GM18873 (cell line): ENCODE data around the gene GAL3ST2.
"Not testable (repeated sequence)": the region's sequence is repeated elsewhere in the genome, so short reads cannot be mapped to it uniquely, and the experiment has no call there.

Source experiments
- ATAC-seq: cut with Tn5 transposase; IDR thresholded peaks from one replicate; pipeline ENCODE4 v1.9.1; 2021; ENCODE audit warnings: mild to moderate bottlenecking, moderate library complexity, moderate number of reproducible peaks; ENCODE audit not compliant: unreplicated experiment, low FRiP score

The GAL3ST2 gene

GRCh38 chr2:241788572-241788971, 11.9 kb downstream of the GAL3ST2 start:
- no peak for ATAC-seq

GRCh38 chr2:241791385-241791784, 14.8 kb downstream of the GAL3ST2 start:
- not testable (repeated sequence) for ATAC-seq

GRCh38 chr2:241793385-241793784, 16.8 kb downstream of the GAL3ST2 start:
- no peak for ATAC-seq

- ATAC-seq, result no peak
These were observed 17.7 kb downstream of the GAL3ST2 start for GRCh38 chr2:241794250-241794823.

GRCh38 chr2:241795021-241795999, 18.7 kb downstream of the GAL3ST2 start:
- no peak for ATAC-seq

GRCh38 chr2:241796209-241796608, 19.6 kb downstream of the GAL3ST2 start:
- ATAC-seq, result no peak

- ATAC-seq, result no peak
These were observed 20.1 kb downstream of the GAL3ST2 start for GRCh38 chr2:241796610-241797138.

- ATAC-seq, result no peak
These were observed 20.9 kb downstream of the GAL3ST2 start for GRCh38 chr2:241797441-241798080.

GRCh38 chr2:241798081-241798630, 21.5 kb downstream of the GAL3ST2 start:
- no peak for ATAC-seq

GRCh38 chr2:241798631-241799521, 22.3 kb downstream of the GAL3ST2 start:
- ATAC-seq, result no peak

- ATAC-seq, result no peak
These were observed 23.0 kb downstream of the GAL3ST2 start for GRCh38 chr2:241799522-241800197.

GRCh38 chr2:241800198-241800903, 23.7 kb downstream of the GAL3ST2 start:
- ATAC-seq, result not testable (repeated sequence)

- no peak for ATAC-seq
These were observed 25.2 kb downstream of the GAL3ST2 start for GRCh38 chr2:241801611-241802420.

- ATAC-seq, result no peak
These were observed 26.0 kb downstream of the GAL3ST2 start for GRCh38 chr2:241802421-241803318.

GRCh38 chr2:241803387-241804325, 27.0 kb downstream of the GAL3ST2 start:
- ATAC-seq, result no peak
